T-helper 22 cell (primary cell): ENCODE data around the gene SPATA18.
"Not testable (repeated sequence)": the region's sequence is repeated elsewhere in the genome, so short reads cannot be mapped to it uniquely, and the experiment has no call there.

Experiments used
- DNase-seq: peaks from one replicate; pipeline ENCODE4 v3.0.0-alpha.2; 2020; ENCODE audit warnings: low read depth

Gene SPATA18

DNA sequence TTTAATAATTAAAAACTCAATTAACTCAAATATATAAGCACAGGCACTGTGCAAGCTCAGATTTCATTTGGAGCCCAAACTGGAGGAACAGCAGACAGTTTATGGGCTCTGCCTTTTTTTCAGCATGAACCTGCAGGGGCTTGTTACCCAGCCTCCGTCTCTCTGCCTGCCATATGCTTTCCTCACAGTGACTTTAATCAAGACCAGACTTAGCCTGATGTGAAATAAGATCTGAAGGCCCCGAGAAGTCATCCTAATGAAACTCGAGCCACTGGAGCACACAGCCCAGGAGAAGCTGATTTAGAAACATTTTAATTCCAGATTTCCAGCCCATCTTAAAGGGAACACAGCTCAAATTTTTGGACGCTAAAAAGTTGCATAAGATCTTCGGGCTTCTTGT, 55.6 kb downstream of the SPATA18 start:
- DNase-seq, result no peak

DNA sequence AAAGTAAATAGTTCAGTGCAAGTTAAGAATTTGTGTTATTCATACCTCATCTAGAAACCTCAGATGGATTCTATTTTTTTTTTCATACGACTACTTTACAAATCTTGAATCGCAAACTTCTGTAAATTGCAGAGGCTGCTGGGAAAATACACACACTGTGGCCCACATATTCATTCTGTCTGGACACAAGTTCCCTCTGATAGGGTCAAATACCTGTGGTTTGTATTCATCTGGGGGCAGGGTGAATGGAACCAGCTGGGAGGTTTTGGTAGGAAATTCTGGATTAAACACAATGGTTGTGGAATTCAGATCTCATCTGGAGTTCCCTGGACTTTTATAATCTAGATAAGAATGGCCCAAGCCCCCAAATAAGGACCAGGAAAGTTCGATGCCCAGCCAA, 56.2 kb downstream of the SPATA18 start:
- no peak for DNase-seq

DNA sequence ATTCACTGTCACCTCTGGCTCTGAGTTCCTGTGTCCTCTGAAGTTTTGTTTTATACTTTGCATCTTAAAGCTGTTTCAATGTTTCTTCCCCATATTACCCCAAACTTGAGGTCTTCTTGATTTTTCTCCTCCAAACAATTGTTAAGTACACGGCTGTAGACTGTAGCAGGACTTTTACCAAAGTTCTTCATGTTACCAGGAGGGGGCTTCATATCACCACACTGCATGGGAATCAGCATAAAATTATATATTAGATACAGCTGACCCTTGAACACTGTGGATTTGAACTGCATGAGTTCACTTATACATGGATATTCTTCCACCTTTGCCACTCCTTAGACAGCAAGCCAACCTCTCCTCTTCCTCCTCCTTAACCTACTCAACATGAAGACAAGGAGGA, 56.6 kb downstream of the SPATA18 start:
- DNase-seq, result no peak

DNA sequence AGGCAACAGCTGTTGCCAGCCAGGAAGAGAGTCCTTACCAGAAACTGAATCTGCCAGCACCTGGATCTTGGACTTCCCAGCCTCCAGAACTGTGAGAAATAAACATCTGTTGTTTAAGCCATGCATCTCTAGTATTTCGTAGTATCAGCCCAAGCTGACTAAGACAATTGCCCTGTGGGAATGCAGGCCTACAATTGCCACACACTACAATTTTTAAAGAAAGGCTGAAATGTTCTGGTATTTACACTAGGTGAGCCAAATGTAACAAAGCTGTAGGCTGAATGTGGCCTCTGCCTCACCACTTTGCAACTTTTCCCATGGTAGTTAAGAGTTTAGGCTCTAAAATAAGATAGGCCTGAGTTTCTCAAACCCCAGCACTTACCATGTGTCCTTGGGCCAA, 59.1 kb downstream of the SPATA18 start:
- DNase-seq, result no peak

DNA sequence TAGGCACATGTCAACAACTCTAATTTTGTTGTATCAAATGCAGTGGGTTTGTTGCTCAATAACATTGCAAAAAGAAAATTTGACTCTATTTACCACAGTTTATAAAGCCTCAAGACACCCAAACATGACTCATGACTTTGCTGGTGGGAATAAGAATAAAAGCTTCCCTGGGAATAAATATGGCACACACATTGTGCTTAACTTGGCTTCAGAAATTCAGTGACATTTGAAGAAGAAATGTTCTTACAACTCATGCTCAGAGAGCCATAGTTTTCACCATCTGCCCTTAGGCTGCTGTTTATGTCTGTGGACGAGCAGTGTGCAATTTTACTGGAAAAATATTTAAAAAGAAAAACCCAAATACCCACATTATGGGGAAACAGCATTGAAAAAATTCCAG, 60.9 kb downstream of the SPATA18 start:
- no peak for DNase-seq

DNA sequence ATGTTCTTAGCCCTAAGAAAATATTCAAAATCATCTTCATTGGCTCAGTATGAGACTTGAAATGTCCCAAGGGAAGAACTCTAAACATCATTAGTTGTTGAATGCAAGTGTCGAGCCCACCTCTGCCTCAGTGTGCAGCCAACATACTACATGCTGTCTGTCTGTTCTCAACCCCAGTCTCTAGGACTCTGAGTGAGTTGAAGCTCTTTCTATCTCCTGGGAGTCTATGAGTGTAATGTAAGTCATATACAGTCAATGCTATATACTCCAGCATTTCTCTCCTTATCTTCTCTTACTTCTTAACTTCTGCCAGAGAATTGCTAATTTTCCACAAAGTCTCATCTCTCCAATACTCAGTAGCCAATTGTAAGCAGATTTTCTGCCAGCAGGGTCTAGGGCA, 61.3 kb downstream of the SPATA18 start:
- DNase-seq, result no peak

DNA sequence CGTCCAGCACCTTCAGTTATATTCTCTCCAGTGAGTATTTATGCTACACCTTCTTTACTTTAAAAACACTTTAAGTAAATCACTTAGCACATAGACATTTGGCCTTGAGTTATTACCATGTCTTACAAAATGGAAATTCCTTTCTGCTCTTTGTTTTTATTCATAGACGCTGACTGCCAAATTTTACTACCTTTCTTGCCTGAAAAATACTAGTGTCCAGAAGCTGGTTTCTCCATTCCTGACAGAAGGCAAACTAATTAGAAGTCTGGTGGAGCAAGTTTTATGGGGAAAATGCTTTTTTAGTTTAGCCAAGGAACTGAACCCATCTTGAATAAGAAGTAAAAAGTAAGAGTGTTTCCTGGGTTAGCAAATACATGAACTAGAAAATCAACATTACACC, 65.5 kb downstream of the SPATA18 start:
- no peak for DNase-seq

DNA sequence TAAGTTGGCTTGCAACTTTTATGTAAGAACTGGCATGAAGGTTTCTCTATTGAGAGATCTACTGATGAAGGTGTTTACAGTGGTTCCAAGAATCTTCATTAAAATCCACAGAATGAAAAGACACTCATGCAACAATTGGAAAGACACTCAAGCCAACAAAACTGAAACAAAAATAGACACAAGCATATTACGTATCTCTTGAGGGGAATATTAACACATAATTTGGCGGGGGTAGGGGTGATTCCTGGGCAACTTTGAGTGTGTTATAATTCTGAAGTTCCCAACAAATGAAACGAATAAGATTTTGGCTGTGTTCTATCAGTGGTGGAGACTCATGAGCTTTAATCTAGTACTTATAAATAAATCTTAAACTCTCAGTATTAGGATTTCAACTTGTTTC, 75.1 kb downstream of the SPATA18 start:
- no peak for DNase-seq

DNA sequence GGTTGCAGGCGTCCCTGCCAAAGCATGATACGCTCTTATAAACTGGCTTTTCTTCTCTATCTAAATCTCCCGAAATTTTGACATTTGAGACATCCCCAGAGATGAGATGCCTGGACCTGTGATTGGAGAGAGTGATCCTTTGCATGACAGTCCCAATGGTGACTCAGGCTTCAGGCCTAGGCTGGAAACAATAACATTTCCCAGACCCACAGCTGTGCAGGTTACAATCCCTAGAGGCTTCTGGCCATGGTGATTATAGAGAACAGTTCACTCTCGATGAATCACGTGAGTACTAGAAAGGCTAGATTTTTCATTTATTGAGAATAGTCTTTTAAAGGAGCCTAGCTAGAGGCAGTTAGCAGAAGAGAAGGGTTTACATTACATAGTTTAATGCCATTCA, 75.9 kb downstream of the SPATA18 start:
- DNase-seq, result no peak

DNA sequence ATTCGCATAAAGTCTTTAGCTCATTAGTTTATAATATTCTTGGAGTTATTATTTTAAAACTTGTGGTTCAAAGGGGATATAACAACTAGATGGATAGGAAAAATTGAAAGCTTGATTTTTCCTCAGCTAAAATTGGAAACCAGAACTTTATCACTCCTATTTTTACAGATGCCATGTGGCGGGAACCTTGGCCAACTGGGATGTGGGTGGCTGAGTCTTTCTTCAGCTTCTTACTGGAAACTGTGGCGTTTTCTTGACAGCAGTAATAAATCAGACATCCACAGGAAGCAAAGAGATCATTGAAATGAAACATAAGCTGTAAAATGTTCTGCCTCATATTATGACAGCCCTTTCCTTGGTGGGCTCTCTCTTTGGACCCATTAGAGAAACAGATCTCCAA, 84.1 kb downstream of the SPATA18 start:
- no peak for DNase-seq

DNA sequence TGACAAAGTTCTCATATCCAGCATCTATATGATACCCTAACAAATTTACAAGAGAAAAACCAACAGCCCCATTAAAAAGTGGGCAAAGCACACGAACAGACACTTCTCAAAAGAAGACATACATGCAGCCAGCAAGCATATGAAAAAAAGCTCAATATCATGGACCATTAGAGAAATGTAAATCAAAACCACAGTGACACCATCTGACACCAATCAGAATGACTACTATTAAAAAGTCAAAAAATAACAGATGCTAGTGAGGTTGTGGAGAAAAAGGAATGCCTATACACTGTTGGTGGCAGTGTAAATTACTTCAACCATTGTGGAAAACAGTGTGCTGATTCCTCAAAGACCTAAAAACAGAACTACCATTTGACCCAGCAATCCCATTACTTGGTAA, 86.0 kb downstream of the SPATA18 start:
- DNase-seq, result not testable (repeated sequence)

DNA sequence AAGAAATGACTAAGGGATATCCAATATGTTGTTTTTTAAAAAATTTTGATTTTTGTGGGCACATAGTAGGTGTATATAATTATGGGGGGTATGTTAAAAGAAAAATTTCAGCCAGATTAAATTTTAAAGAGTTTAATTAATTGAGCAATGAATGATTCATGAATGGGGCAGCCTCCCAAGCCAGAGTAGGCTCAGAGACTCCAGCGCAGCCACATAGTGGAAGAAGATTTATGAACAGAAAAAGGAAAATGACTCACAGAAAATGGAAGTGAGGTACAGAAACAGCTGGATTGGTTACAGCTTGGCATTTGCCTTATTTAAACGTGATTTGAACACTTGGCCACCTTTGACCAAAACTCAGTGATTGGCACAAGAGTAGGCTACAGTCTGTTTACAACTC, 91.7 kb downstream of the SPATA18 start:
- DNase-seq, result no peak

DNA sequence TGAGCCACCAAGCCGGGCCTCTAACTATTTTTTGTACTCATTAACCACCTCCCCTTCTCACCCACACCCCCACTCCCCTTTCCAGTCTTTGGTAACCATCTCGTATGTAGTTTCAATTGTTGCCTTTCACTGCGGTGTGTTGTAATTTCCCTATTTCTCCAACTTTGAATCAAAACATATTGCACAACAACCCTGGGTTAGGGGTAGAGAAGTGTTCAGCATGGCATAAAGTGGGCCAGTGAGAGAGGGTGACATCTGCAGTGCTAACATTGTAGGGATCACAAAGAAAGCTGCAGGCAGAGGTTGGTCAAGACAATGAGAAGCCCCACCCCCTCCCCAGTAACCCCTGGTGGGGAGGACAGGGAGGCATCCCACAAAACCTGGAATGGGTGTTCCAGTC, 92.7 kb downstream of the SPATA18 start:
- DNase-seq, result no peak

DNA sequence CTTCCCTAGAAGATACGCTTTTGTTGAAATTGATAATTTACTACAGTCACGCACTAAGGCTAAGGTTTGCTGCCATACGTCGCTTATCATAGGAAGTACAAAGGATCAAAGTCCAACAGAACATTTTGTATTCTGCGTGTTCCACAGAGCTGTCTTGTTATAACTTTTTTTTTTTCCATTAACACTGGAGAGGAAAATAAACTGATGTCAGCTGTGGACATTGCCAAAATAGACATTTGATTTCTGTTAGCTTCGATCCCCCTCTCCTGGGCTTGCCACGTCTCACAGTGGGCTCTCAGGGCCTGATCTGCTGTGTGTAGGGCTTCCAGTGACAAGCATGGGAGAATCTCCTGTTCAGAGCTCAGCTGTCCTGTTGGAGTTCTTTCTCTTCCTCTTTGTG, 93.3 kb downstream of the SPATA18 start:
- DNase-seq, result no peak
